Smooth muscle cell (in vitro differentiated cells): ENCODE data around the gene NDST3. TPM values are rescaled to one million over a fixed set of nuclear protein-coding genes. Genes with fewer than 3 reads are reported as not detected.

Source experiments
- DNase-seq: peaks from one replicate; lab custom pipeline; 2025; ENCODE audit not compliant: unreplicated experiment; lab: John Stamatoyannopoulos, UW
- H2AFZ ChIP-seq: fragments of 200-600 bp; sonication (generic); 2 replicates; pipeline ENCODE4 v1.6.0; 2016; ENCODE audit warnings: antibody characterized with exemption, low read depth, mild to moderate bottlenecking
- H3F3A ChIP-seq: fragments of 200-600 bp; sonication (generic); 2 replicates; pipeline ENCODE4 v1.6.0; 2017; ENCODE audit warnings: antibody characterized with exemption, low read depth
- H3K27ac ChIP-seq: fragments of 200-600 bp; sonication (generic); 2 replicates; pipeline ENCODE4 v1.5.1; 2016; ENCODE audit warnings: low read depth, mild to moderate bottlenecking
- H3K27me3 ChIP-seq: fragments of 200-600 bp; sonication (generic); 2 replicates; pipeline ENCODE4 v1.6.1; 2016; ENCODE audit warnings: low read depth, mild to moderate bottlenecking
- H3K36me3 ChIP-seq: fragments of 200-600 bp; sonication (generic); 2 replicates; pipeline ENCODE4 v1.5.1; 2016; ENCODE audit warnings: low read depth
- H3K4me1 ChIP-seq: fragments of 200-600 bp; sonication (generic); 2 replicates; pipeline ENCODE4 v1.5.1; 2016; ENCODE audit warnings: low read depth
- H3K4me2 ChIP-seq: fragments of 200-600 bp; sonication (generic); 2 replicates; pipeline ENCODE4 v1.6.0; 2016; ENCODE audit warnings: mild to moderate bottlenecking
- H3K4me3 ChIP-seq: fragments of 200-600 bp; sonication (generic); 2 replicates; pipeline ENCODE4 v1.5.1; 2016; ENCODE audit warnings: mild to moderate bottlenecking
- H3K79me2 ChIP-seq: fragments of 200-600 bp; sonication (generic); 2 replicates; pipeline ENCODE4 v1.6.0; 2016; ENCODE audit warnings: low read depth, mild to moderate bottlenecking
- H3K9ac ChIP-seq: fragments of 200-600 bp; sonication (generic); 2 replicates; pipeline ENCODE4 v1.6.0; 2016; ENCODE audit warnings: low read depth
- H3K9me3 ChIP-seq: fragments of 200-600 bp; sonication (generic); replicated peaks from 2 replicates; pipeline ENCODE4 v1.5.1; 2016; ENCODE audit warnings: low read depth
- H4K20me1 ChIP-seq: fragments of 200-600 bp; sonication (generic); 2 replicates; pipeline ENCODE4 v1.6.0; 2016; ENCODE audit warnings: low read depth
- CTCF ChIP-seq: fragments of 200-600 bp; sonication (generic); IDR thresholded peaks from 2 replicates; pipeline ENCODE4 v1.5.1; 2017; ENCODE audit warnings: borderline replicate concordance, mild to moderate bottlenecking, antibody characterized with exemption; ENCODE audit not compliant: insufficient read depth, poor library complexity, severe bottlenecking
- WGBS: methylation state at CpG from one replicate; pipeline ENCODE4 v1.1.7; 2016; ENCODE audit warnings: low lambda C conversion rate; 5-methylcytosine and 5-hydroxymethylcytosine counted together
- polyA plus RNA-seq: library from polyadenylated mRNA; unstranded; fragments of >200 nt; fragmentation: Nextera tagmentation; extraction: Ambion mirVana; gene quantifications from 2 replicates; pipeline ENCODE4 v1.2.1, GENCODE V29; 2016
- total RNA-seq: library from RNA; depleted of rRNA; stranded (reverse); fragments of >200 nt; gene quantifications from 2 replicates; pipeline ENCODE4 v1.2.3, GENCODE V29; 2014

Gene NDST3
- total and polyA plus RNA-seq, 2 experiments from 2014 or later: 0.13 TPM; not detected in 1

GRCh38 chr4:118099106-118099505 is 64.8 kb downstream of the NDST3 start:
- WGBS: 50% methylated on average over 3 of the region's 3 CpGs

DNA sequence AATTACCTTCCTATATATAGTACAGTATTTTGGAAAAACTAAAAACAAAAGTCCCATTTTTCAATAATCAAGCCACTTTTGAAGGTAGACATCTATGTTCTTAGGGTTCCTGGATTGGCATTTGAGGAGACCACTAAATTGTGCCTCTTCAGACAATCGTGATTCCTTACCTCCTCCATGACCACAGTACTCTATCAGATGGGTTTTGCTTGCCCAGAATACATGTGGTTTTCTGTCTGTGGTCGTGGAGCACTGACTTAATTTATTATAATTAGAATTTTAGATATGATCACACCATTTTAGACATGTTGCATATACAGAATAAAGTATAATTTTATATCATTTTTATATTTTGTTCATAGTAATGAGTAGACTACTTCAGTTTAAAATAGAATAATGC is 67.9 kb downstream of the NDST3 start:
- WGBS: 76% methylated on average over 2 of the region's 2 CpGs
- H3K79me2 ChIP-seq: no peaks in the 10 kb centered on the region
- H3K36me3 ChIP-seq: no peaks in the 10 kb centered on the region

More at GRCh38 chr4:118099106-118099505, 64.8 kb downstream of the NDST3 start:
- DNase-seq: no peak
- no peaks in the 10 kb centered on the region for H3K79me2 ChIP-seq
- no peak overlapping the region for H3K9ac ChIP-seq
- H3K36me3 ChIP-seq: no peaks in the 10 kb centered on the region
- H3K9me3 ChIP-seq: no peaks in the 10 kb centered on the region
- no peak overlapping the region for H3K4me2 ChIP-seq
- H4K20me1 ChIP-seq: no peaks in the 10 kb centered on the region
- H3K4me1 ChIP-seq: no peaks in the 10 kb centered on the region
- no peak for TF ChIP-seq CTCF
- H3F3A ChIP-seq: no peaks in the 10 kb centered on the region
- no peak overlapping the region for H3K27ac ChIP-seq
- H2AFZ ChIP-seq: no peak overlapping the region
- no peak overlapping the region for H3K4me3 ChIP-seq
- no peaks in the 10 kb centered on the region for H3K27me3 ChIP-seq

DNA sequence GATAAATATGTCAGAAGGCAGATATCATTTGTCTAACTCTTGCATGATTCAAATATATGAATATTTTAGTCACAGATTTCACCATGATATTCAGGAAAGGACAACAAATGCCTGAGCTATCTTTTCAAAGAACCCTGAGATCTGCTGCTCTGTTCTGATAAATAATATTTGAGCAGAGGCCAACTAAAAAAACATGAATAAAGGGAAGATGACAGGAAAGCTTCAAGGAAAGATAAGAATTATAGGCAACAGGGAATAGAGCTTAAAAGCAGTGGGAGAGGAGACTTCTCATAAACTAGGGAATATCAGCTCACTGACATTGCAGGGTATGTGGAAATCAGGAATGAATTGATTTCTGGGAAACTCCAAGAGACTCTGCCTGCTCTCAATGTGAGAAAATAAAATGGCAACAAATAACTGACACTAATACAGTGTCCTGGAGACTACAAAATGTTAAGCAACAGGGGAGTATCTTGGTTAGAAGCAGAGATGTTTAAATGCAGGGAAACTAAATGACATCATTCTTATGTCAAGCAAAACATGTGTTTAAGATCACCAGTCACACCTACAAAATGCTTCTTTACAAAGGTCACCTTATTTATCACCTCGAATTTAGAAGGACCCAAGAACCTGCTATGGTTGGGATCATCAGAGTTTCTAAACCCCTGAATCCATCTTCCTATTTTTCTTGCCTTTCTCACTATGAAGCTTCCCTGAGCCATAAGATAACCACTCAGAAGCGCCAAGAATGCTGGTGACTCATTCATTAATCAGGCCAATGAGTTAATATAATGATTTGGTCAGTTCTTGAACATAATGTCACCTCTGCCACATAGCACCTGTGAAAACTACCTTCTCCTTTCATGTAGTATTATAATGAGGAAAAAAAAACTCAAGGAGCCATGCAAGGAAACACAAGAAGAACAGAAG is 78.1 kb downstream of the NDST3 start:
- H3K9me3 ChIP-seq: no peaks in the 10 kb centered on the region
- no peak overlapping the region for H3K4me3 ChIP-seq
- H3K4me1 ChIP-seq: no peaks in the 10 kb centered on the region
- 66% methylated on average over 2 of the region's 2 CpGs for WGBS
- no peak for TF ChIP-seq CTCF
- DNase-seq: no peak
- no peaks in the 10 kb centered on the region for H3F3A ChIP-seq
- H3K27me3 ChIP-seq: no peaks in the 10 kb centered on the region
- no peaks in the 10 kb centered on the region for H4K20me1 ChIP-seq
- no peak overlapping the region for H3K4me2 ChIP-seq
- no peak overlapping the region for H3K9ac ChIP-seq
- no peak overlapping the region for H3K27ac ChIP-seq
- H3K36me3 ChIP-seq: no peaks in the 10 kb centered on the region
- H3K79me2 ChIP-seq: no peaks in the 10 kb centered on the region
- H2AFZ ChIP-seq: no peak overlapping the region

More for the DNA sequence above, 67.9 kb downstream of the NDST3 start:
- Histone ChIP-seq H3K9ac (no peak overlapping the region), H3K27ac (no peak overlapping the region), H3K4me3 (no peak overlapping the region), H3F3A (no peaks in the 10 kb centered on the region), H3K4me2 (no peak overlapping the region), H4K20me1 (no peaks in the 10 kb centered on the region), H3K9me3 (no peaks in the 10 kb centered on the region), H3K27me3 (no peaks in the 10 kb centered on the region), H2AFZ (no peak overlapping the region), H3K4me1 (no peaks in the 10 kb centered on the region)
- TF ChIP-seq CTCF: no peak
- DNase-seq: no peak
